H9 (cell line): ENCODE measurements around the gene RHEBL1. TPM values are rescaled to one million over a fixed set of nuclear protein-coding genes. Genes with fewer than 3 reads are reported as not detected.

Source experiments
- DNase-seq: peaks from one replicate; pipeline ENCODE4 v3.0.0-alpha.2; 2017
- H2AFZ ChIP-seq: one replicate; pipeline ENCODE4 v1.6.1; 2013; ENCODE audit warnings: mild to moderate bottlenecking, low read length, control low read depth, moderate library complexity
- H2AK5ac ChIP-seq: 2 replicates; pipeline ENCODE4 v1.6.1; 2013; ENCODE audit warnings: low read length, control low read depth, mixed read lengths; ENCODE audit not compliant: insufficient read length
- H2BK120ac ChIP-seq: one replicate; pipeline ENCODE4 v1.6.1; 2013; ENCODE audit warnings: low read depth, mild to moderate bottlenecking, low read length, control low read depth, inconsistent platforms; ENCODE audit not compliant: poor library complexity, severe bottlenecking
- H2BK12ac ChIP-seq: 2 replicates; pipeline ENCODE4 v1.6.1; 2013; ENCODE audit warnings: low read length, control low read depth, mixed read lengths, low read depth; ENCODE audit not compliant: insufficient read length
- H2BK15ac ChIP-seq: 2 replicates; pipeline ENCODE4 v1.6.1; 2013; ENCODE audit warnings: low read depth, low read length, control low read depth
- H2BK20ac ChIP-seq: one replicate; pipeline ENCODE4 v1.6.1; 2013; ENCODE audit warnings: low read depth, mild to moderate bottlenecking, low read length, control low read depth, inconsistent platforms; ENCODE audit not compliant: poor library complexity, severe bottlenecking
- H2BK5ac ChIP-seq: 2 replicates; pipeline ENCODE4 v1.6.1; 2013; ENCODE audit warnings: low read length, control low read depth, mixed read lengths; ENCODE audit not compliant: insufficient read length
- H3K14ac ChIP-seq: 2 replicates; pipeline ENCODE4 v1.6.1; 2013; ENCODE audit warnings: low read length, control low read depth; ENCODE audit not compliant: insufficient read depth
- H3K18ac ChIP-seq: 2 replicates; pipeline ENCODE4 v1.6.1; 2013; ENCODE audit warnings: low read depth, mild to moderate bottlenecking, mixed read lengths, low read length, control low read depth; ENCODE audit not compliant: insufficient read length
- H3K23ac ChIP-seq: 2 replicates; pipeline ENCODE4 v1.6.1; 2013; ENCODE audit warnings: low read length, control low read depth, mixed read lengths, low read depth; ENCODE audit not compliant: insufficient read length
- H3K23me2 ChIP-seq: 2 replicates; pipeline ENCODE4 v1.6.1; 2013; ENCODE audit warnings: low read depth, mild to moderate bottlenecking, mixed read lengths, low read length, control low read depth; ENCODE audit not compliant: insufficient read length, poor library complexity, severe bottlenecking
- H3K27ac ChIP-seq: 2 replicates; pipeline ENCODE4 v1.5.1; 2013; ENCODE audit warnings: low read length, control low read depth, mixed read lengths, low read depth; ENCODE audit not compliant: insufficient read length
- H3K27me3 ChIP-seq: 2 replicates; pipeline ENCODE4 v1.6.1; 2013; ENCODE audit warnings: low read length, control low read depth, inconsistent platforms; ENCODE audit not compliant: insufficient read depth
- H3K4ac ChIP-seq: 2 replicates; pipeline ENCODE4 v1.6.1; 2013; ENCODE audit warnings: low read depth, mild to moderate bottlenecking, control low read depth, inconsistent platforms, low read length, moderate library complexity
- H3K4me1 ChIP-seq: 2 replicates; pipeline ENCODE4 v1.6.1; 2013; ENCODE audit warnings: low read length, control low read depth, inconsistent platforms; ENCODE audit not compliant: insufficient read depth
- H3K4me2 ChIP-seq: 2 replicates; pipeline ENCODE4 v1.6.1; 2013; ENCODE audit warnings: low read length, control low read depth, mixed read lengths; ENCODE audit not compliant: insufficient read length, insufficient read depth
- H3K56ac ChIP-seq: 2 replicates; pipeline ENCODE4 v1.6.1; 2013; ENCODE audit warnings: low read depth, mild to moderate bottlenecking, mixed read lengths, low read length, control low read depth; ENCODE audit not compliant: insufficient read length
- H3K79me1 ChIP-seq: 2 replicates; pipeline ENCODE4 v1.6.1; 2013; ENCODE audit warnings: low read depth, mild to moderate bottlenecking, moderate library complexity, low read length, control low read depth, inconsistent platforms; ENCODE audit not compliant: insufficient read depth, poor library complexity, severe bottlenecking
- H3K79me2 ChIP-seq: 2 replicates; pipeline ENCODE4 v1.6.1; 2013; ENCODE audit warnings: low read length, control low read depth, inconsistent platforms; ENCODE audit not compliant: insufficient read depth
- H3K9ac ChIP-seq: 2 replicates; pipeline ENCODE4 v1.6.1; 2013; ENCODE audit warnings: low read length, control low read depth, mixed read lengths; ENCODE audit not compliant: insufficient read length; ENCODE audit errors: extremely low read depth
- H3K9me3 ChIP-seq: one replicate; pipeline ENCODE4 v1.6.1; 2013; ENCODE audit warnings: low read depth, low read length, inconsistent platforms; ENCODE audit not compliant: control insufficient read depth
- H3T11ph ChIP-seq: one replicate; pipeline ENCODE4 v1.6.1; 2013; ENCODE audit warnings: mild to moderate bottlenecking, low read length, control low read depth, inconsistent platforms
- H4K20me1 ChIP-seq: one replicate; pipeline ENCODE4 v1.6.1; 2013; ENCODE audit not compliant: control insufficient read depth, insufficient read length, insufficient read depth
- H4K5ac ChIP-seq: 2 replicates; pipeline ENCODE4 v1.6.1; 2013; ENCODE audit warnings: low read depth, mild to moderate bottlenecking, mixed read lengths, low read length, control low read depth; ENCODE audit not compliant: insufficient read length
- H4K8ac ChIP-seq: replicated peaks from 2 replicates; pipeline ENCODE4 v1.6.1; 2013; ENCODE audit warnings: low read length, control low read depth, mixed read lengths, low read depth; ENCODE audit not compliant: insufficient read length
- H4K91ac ChIP-seq: 2 replicates; pipeline ENCODE4 v1.6.1; 2013; ENCODE audit warnings: low read depth, mild to moderate bottlenecking, moderate library complexity, mixed read lengths, low read length, control low read depth; ENCODE audit not compliant: insufficient read length
- H3K27ac Mint-ChIP-seq, 3 experiments: 2 replicates in 2 of 3; 3 replicates in 1 of 3; pipeline ENCODE4 v1.8.0; 2020 to 2021; ENCODE audit warnings: mixed read lengths in 3 of 3, mild to moderate bottlenecking in 1 of 3, moderate library complexity in 1 of 3
- H3K27me3 Mint-ChIP-seq: 2 replicates; pipeline ENCODE4 v1.8.0; 2021; ENCODE audit warnings: low read depth, mild to moderate bottlenecking, moderate library complexity, mixed read lengths
- H3K36me3 Mint-ChIP-seq, 3 experiments: 2 replicates in 2 of 3; 3 replicates in 1 of 3; pipeline ENCODE4 v1.8.0; 2020 to 2021; ENCODE audit warnings: low read depth in 3 of 3, mixed read lengths in 3 of 3; ENCODE audit not compliant: insufficient read depth in 1 of 3
- H3K4me1 Mint-ChIP-seq, 2 experiments: 2 replicates each; pipeline ENCODE4 v1.8.0; 2020; ENCODE audit warnings: mixed read lengths in 2 of 2
- H3K4me3 Mint-ChIP-seq, 2 experiments: 2 replicates in 1 of 2; 3 replicates in 1 of 2; pipeline ENCODE4 v1.8.0; 2020 to 2021; ENCODE audit warnings: mild to moderate bottlenecking in 2 of 2, mixed read lengths in 2 of 2, moderate library complexity in 1 of 2
- H3K9me3 Mint-ChIP-seq, 2 experiments: 2 replicates in 1 of 2; 3 replicates in 1 of 2; pipeline ENCODE4 v1.8.0; 2020; ENCODE audit warnings: mild to moderate bottlenecking in 2 of 2, mixed read lengths in 2 of 2, moderate library complexity in 1 of 2
- CTCF ChIP-seq: fragments of 200-600 bp; sonication (generic); conservative IDR thresholded peaks from 3 replicates; pipeline ENCODE4 v1.8.0; 2021; ENCODE audit warnings: antibody characterized with exemption, mild to moderate bottlenecking
- whole genome bisulfite sequencing: extraction: QIAGEN DNeasy Blood & Tissue Kit; methylation state at CpG from one replicate; pipeline ENCODE4 v1.1.7; 2013; ENCODE audit warnings: missing lambda C conversion rate, low lambda C conversion rate, mixed read lengths; ENCODE audit not compliant: insufficient read length; ENCODE audit errors: extremely low coverage; 5-methylcytosine and 5-hydroxymethylcytosine counted together
- total RNA-seq: library from RNA; stranded (reverse); gene quantifications from 2 replicates; pipeline ENCODE4 v1.2.1, GENCODE V29; 2021

RHEBL1 gene
- total RNA-seq, 1 experiment from 2014 or later, result 4.0 TPM

- Histone ChIP-seq H2AK5ac (no peak overlapping the region), H3K56ac (no peak overlapping the region), H2BK12ac (no peak overlapping the region), H4K8ac (no peak overlapping the region), H2BK120ac (no peak overlapping the region), H3K4me1 (no peaks in the 10 kb centered on the region), H3K79me2 (no peaks in the 10 kb centered on the region), H3K23ac (no peak overlapping the region), H4K20me1 (no peaks in the 10 kb centered on the region), H3K27ac (no peak overlapping the region), H3K23me2 (no peaks in the 10 kb centered on the region), H3K4ac (no peak overlapping the region), H3K27me3 (no peaks in the 10 kb centered on the region), H4K5ac (no peak overlapping the region), H2BK15ac (no peak overlapping the region), H2BK20ac (no peak overlapping the region), H2BK5ac (no peak overlapping the region), H3T11ph (no peak overlapping the region), H2AFZ (no peak overlapping the region), H3K79me1 (no peaks in the 10 kb centered on the region), H3K9me3 (no peaks in the 10 kb centered on the region), H3K4me2 (no peak overlapping the region), H3K9ac (no peak overlapping the region), H3K14ac (no peak overlapping the region), H4K91ac (no peak overlapping the region), H3K18ac (no peak overlapping the region)
- Mint-ChIP-seq H3K4me1 (no peaks in the 10 kb centered on the region), H3K36me3 (peaks cover 45 to 96% (median 92%) of the 10 kb centered on the region in 3 experiments; a peak in 6 of 7 replicates), H3K4me3 (no peak overlapping the region), H3K27me3 (no peaks in the 10 kb centered on the region), H3K27ac (no peak overlapping the region), H3K9me3 (no peaks in the 10 kb centered on the region)
- no CpG with 5 or more reads among the region's 20 CpGs for WGBS
- DNase-seq, result no peak
- TF ChIP-seq CTCF, result no peak
These were observed 31.4 kb downstream of the RHEBL1 start for GRCh38 chr12:49038291-49038955.
